Measurements from ENCODE around the gene ZNF554.
A peak's percentile ranks its signal among the peaks of the same experiment; 100 is the strongest.
"Not testable (repeated sequence)": the region's sequence is repeated elsewhere in the genome, so short reads cannot be mapped to it uniquely, and the experiment has no call there.

Gene ZNF554

GRCh38 chr19:2811221-2811722, 8.4 kb upstream of the ZNF554 start:
- DNase-seq (ENCODE audit: insufficient read length, low spot score) (peak; percentile 22), FAIRE-seq (no peak)
- TF ChIP-seq PAX5 (IDR thresholded peaks at IDR 0.05; ENCODE audit: insufficient read depth, low read length, severe bottlenecking): no peak
- no peak for TF ChIP-seq POLR2A (IDR thresholded peaks at IDR 0.05; ENCODE audit: low read depth, low read length)
- TF ChIP-seq TAF1 (IDR thresholded peaks at IDR 0.05; ENCODE audit: low read depth, low read length): no peak
- TF ChIP-seq POLR2AphosphoS5 (IDR thresholded peaks at IDR 0.05; ENCODE audit: low read depth, low read length): no peak
- TF ChIP-seq SPI1 (IDR thresholded peaks at IDR 0.05; ENCODE audit: low read depth, low read length): no peak
- TF ChIP-seq POU2F2 (IDR thresholded peaks at IDR 0.05; ENCODE audit: low read depth, low read length): no peak

- TF ChIP-seq POU2F2 (IDR thresholded peaks at IDR 0.05; ENCODE audit: low read depth, low read length) (no peak), SPI1 (IDR thresholded peaks at IDR 0.05; ENCODE audit: low read depth, low read length) (no peak), POLR2A (IDR thresholded peaks at IDR 0.05; ENCODE audit: low read depth, low read length) (no peak), TAF1 (IDR thresholded peaks at IDR 0.05; ENCODE audit: low read depth, low read length) (no peak)
- FAIRE-seq (no peak), DNase-seq (ENCODE audit: insufficient read length, low spot score) (peak; percentile 20)
Measured at GRCh38 chr19:2811735-2812413, 7.8 kb upstream of the ZNF554 start.

- FAIRE-seq (no peak), DNase-seq (ENCODE audit: insufficient read length, low spot score) (peak; percentile 26)
- TF ChIP-seq POLR2A (IDR thresholded peaks at IDR 0.05; ENCODE audit: low read depth, low read length) (no peak), POU2F2 (IDR thresholded peaks at IDR 0.05; ENCODE audit: low read depth, low read length) (no peak), TAF1 (IDR thresholded peaks at IDR 0.05; ENCODE audit: low read depth, low read length) (no peak), PAX5 (IDR thresholded peaks at IDR 0.05; ENCODE audit: insufficient read depth, low read length, severe bottlenecking) (no peak)
Measured at GRCh38 chr19:2812414-2813234, 7.0 kb upstream of the ZNF554 start.

DNA sequence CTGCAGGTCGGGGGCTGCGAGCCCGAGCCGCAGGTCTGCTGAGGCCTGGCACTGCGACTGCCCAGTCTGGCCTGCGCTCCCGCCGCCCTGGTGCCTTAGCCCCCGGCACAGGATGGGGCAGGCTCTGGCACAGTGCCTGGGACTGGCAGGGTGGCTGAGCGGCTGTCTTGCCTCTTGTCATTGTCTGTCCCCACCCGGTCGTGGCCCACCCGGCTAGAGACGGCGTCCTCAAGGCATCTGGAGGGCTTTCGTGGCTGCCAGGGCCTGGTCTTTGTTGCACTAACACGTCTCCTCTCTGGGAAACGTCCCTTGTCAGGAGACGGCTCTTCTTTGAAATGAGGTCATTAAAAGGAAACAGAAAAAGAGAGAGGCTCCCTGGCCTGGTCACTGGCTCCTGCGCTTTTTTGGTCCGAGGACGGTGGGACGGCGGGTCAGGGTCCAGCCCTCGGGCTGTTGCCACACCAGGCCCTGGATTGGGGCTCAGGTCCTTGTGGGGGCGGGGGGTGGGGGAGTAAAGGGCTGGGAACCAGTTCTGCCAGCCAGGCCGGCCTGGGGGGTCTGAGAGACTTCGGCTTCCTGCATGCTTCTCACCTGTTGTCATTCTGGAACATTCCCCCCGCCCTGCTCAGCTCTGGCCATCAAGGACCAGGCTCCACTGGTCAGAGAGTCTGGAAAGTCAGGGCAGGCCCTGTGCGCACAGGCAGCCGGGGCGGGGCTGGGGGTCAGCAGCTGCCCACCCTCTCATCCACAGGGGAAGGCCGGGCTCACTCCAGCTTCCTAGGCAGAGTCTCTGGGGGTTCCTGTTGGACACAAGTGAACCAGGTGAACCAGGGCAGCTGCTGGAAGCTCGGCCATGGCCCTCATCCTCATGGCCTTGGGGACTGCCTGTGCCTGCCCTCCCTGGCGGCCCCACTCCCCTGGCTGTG, 6.2 kb upstream of the ZNF554 start:
- FAIRE-seq: no peak
- no peak for DNase-seq (ENCODE audit: insufficient read length, low spot score)
- no peak for TF ChIP-seq TAF1 (IDR thresholded peaks at IDR 0.05; ENCODE audit: low read depth, low read length)
- TF ChIP-seq SPI1 (IDR thresholded peaks at IDR 0.05; ENCODE audit: low read depth, low read length): no peak
- TF ChIP-seq POLR2AphosphoS5 (IDR thresholded peaks at IDR 0.05; ENCODE audit: low read depth, low read length): no peak
- no peak for TF ChIP-seq PAX5 (IDR thresholded peaks at IDR 0.05; ENCODE audit: insufficient read depth, low read length, severe bottlenecking)
- TF ChIP-seq POLR2A (IDR thresholded peaks at IDR 0.05; ENCODE audit: low read depth, low read length): no peak
- TF ChIP-seq POU2F2 (IDR thresholded peaks at IDR 0.05; ENCODE audit: low read depth, low read length): no peak

GRCh38 chr19:2814426-2814825, 5.2 kb upstream of the ZNF554 start:
- TF ChIP-seq TAF1 (IDR thresholded peaks at IDR 0.05; ENCODE audit: low read depth, low read length): no peak
- TF ChIP-seq POLR2A (IDR thresholded peaks at IDR 0.05; ENCODE audit: low read depth, low read length): no peak
- no peak for TF ChIP-seq POLR2AphosphoS5 (IDR thresholded peaks at IDR 0.05; ENCODE audit: low read depth, low read length)
- no peak for TF ChIP-seq POU2F2 (IDR thresholded peaks at IDR 0.05; ENCODE audit: low read depth, low read length)
- TF ChIP-seq SPI1 (IDR thresholded peaks at IDR 0.05; ENCODE audit: low read depth, low read length): no peak
- no peak for TF ChIP-seq PAX5 (IDR thresholded peaks at IDR 0.05; ENCODE audit: insufficient read depth, low read length, severe bottlenecking)
- FAIRE-seq (no peak), DNase-seq (ENCODE audit: insufficient read length, low spot score) (no peak)

- DNase-seq (ENCODE audit: insufficient read length, low spot score) (peak; percentile 24), FAIRE-seq (no peak)
- TF ChIP-seq POLR2AphosphoS5 (IDR thresholded peaks at IDR 0.05; ENCODE audit: low read depth, low read length): 0 out of 2 replicates have a peak, but pooled peaks have one; percentile 37
- TF ChIP-seq TAF1 (IDR thresholded peaks at IDR 0.05; ENCODE audit: low read depth, low read length): no peak
Measured at GRCh38 chr19:2815191-2815614, 4.5 kb upstream of the ZNF554 start.

- TF ChIP-seq POU2F2 (IDR thresholded peaks at IDR 0.05; ENCODE audit: low read depth, low read length): no peak
- no peak for TF ChIP-seq TAF1 (IDR thresholded peaks at IDR 0.05; ENCODE audit: low read depth, low read length)
- no peak for TF ChIP-seq POLR2A (IDR thresholded peaks at IDR 0.05; ENCODE audit: low read depth, low read length)
- no peak for TF ChIP-seq POLR2AphosphoS5 (IDR thresholded peaks at IDR 0.05; ENCODE audit: low read depth, low read length)
- no peak for TF ChIP-seq PAX5 (IDR thresholded peaks at IDR 0.05; ENCODE audit: insufficient read depth, low read length, severe bottlenecking)
- TF ChIP-seq SPI1 (IDR thresholded peaks at IDR 0.05; ENCODE audit: low read depth, low read length): no peak
- DNase-seq (ENCODE audit: insufficient read length, low spot score) (peak; percentile 16), FAIRE-seq (no peak)
Measured at GRCh38 chr19:2815923-2816322, 3.7 kb upstream of the ZNF554 start.

DNA sequence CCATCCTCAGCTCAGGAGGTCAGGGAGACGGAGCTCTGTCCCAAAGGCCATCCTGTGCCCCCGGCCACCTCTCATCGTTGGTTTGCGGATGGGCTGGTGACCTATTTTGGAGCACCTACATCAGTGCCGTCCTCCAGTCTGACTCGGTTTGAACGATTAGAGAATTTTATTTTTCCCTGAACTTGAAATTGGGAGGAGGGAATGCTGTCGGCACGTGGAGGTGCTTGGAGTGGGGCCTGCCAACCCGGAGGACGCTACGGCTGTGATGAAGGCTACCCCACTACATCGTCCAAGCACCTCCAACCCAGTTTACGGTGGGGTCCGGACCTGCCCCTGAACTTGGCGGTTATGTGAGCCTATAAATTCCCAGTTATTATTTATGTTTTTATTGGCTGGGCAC, 3.0 kb upstream of the ZNF554 start:
- TF ChIP-seq TAF1 (IDR thresholded peaks at IDR 0.05; ENCODE audit: low read depth, low read length) (no peak), POLR2A (IDR thresholded peaks at IDR 0.05; ENCODE audit: low read depth, low read length) (no peak), POLR2AphosphoS5 (IDR thresholded peaks at IDR 0.05; ENCODE audit: low read depth, low read length) (no peak), POU2F2 (IDR thresholded peaks at IDR 0.05; ENCODE audit: low read depth, low read length) (no peak), SPI1 (IDR thresholded peaks at IDR 0.05; ENCODE audit: low read depth, low read length) (no peak), PAX5 (IDR thresholded peaks at IDR 0.05; ENCODE audit: insufficient read depth, low read length, severe bottlenecking) (no peak)
- no peak for FAIRE-seq
- no peak for DNase-seq (ENCODE audit: insufficient read length, low spot score)

DNA sequence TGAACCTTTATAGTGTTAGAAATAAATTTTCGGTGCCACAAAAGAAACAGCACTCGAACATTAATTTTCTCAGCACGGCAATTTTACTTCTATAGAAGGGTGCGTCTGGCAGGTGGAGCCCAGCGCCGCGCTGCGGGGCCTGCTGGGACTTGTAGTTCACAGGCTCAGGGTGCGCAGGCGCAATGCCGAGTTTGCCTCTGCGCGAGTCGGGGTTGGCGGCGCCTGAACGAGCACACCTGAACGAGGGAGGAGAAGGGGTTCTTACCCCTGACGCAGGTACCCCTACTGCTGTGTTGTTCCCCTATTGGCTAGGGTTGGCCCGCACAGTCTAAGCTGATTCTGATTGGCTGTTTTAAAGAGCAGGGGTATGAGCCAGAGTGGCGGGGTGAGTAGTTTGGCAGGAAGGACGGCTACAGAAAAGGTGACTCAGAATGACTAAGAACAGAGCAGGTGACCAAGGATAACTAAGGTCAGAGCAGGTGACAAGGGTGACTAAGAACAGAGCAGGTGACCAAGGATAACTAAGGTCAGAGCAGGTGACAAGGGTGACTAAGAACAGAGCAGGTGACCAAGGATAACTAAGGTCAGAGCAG, 2.3 kb upstream of the ZNF554 start:
- DNase-seq (ENCODE audit: insufficient read length, low spot score): not testable (repeated sequence)

More for the DNA sequence above, 2.3 kb upstream of the ZNF554 start:
- not testable (repeated sequence) for FAIRE-seq

Data from GM12891 (cell line).